Spinal cord (tissue), 10 donors: Measurements from ENCODE around the gene MARVELD1. TPM values are rescaled to one million over a fixed set of nuclear protein-coding genes. Genes with fewer than 3 reads are reported as not detected.

Experiments used
- DNase-seq, 6 donors: peaks; one replicate each; pipeline versions ENCODE4 v3.0.0 to v3.0.0-alpha.2; 2013 to 2015; ENCODE audit warnings: low spot score in 6 of 6, low read depth in 4 of 6
- H3K27ac ChIP-seq: one replicate; pipeline ENCODE4 v1.5.1; 2013; ENCODE audit warnings: low read depth, low read length, control low read depth
- H3K27me3 ChIP-seq: one replicate; pipeline ENCODE4 v1.6.1; 2013; ENCODE audit warnings: low read length; ENCODE audit not compliant: control insufficient read depth, insufficient read depth
- H3K36me3 ChIP-seq: one replicate; pipeline ENCODE4 v1.6.1; 2013; ENCODE audit warnings: low read length; ENCODE audit not compliant: control insufficient read depth, insufficient read depth
- H3K4me1 ChIP-seq: one replicate; pipeline ENCODE4 v1.6.1; 2013; ENCODE audit warnings: low read length; ENCODE audit not compliant: control insufficient read depth, insufficient read depth
- H3K4me3 ChIP-seq: one replicate; pipeline ENCODE4 v1.5.1; 2013; ENCODE audit warnings: low read depth, low read length, control low read depth
- H3K9me3 ChIP-seq: one replicate; pipeline ENCODE4 v1.6.1; 2013; ENCODE audit warnings: low read length; ENCODE audit not compliant: control insufficient read depth, insufficient read depth
- WGBS: methylation state at CpG from one replicate; pipeline ENCODE4 v1.1.5; 2013; ENCODE audit warnings: missing lambda C conversion rate; ENCODE audit not compliant: insufficient coverage; 5-methylcytosine and 5-hydroxymethylcytosine counted together
- polyA plus RNA-seq, 2 donors: library from polyadenylated mRNA; unstranded; fragments of 120-200 nt; gene quantifications; one replicate each; pipeline ENCODE4 v1.2.1, GENCODE V29; 2013; ENCODE audit not compliant: insufficient read length in 2 of 2
- total RNA-seq, 2 donors: library from RNA; depleted of rRNA in 1 of 2; stranded (reverse); fragments of 120-200 nt in 1 of 2; fragments of >200 nt in 1 of 2; gene quantifications; one replicate each; pipeline versions ENCODE4 v1.2.3 to v1.2.4, GENCODE V29; 2013 to 2014
- donor health status: healthy.

Gene MARVELD1
- total and polyA plus RNA-seq, 4 donors, result 11.7 to 31.5 (median 19.9) TPM

DNA sequence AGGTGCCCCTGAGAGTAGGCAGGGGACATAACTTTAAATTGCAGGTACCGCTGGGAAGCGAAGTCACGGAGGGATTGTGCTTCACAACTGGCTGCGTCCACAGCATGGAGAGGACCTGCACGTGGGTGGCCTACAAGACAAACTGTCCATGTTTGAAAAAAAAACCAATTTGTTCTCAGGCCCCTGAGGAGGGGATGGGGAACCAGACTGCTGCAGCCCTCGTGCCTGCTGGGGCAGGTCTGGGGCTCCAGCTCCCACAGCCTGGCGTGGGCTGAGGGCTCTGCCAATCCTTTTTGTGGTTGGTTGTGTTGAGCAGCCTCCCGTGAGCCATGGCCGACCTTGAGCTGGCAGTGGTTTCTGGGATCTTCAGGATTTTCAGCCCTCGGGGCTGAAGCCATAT is 48.5 kb downstream of the MARVELD1 start:
- Histone ChIP-seq H3K27me3 (no peaks in the 10 kb centered on the region), H3K4me3 (no peak overlapping the region), H3K27ac (peak overlapping the region; percentile 76), H3K9me3 (no peaks in the 10 kb centered on the region), H3K36me3 (peaks cover 49% of the 10 kb centered on the region), H3K4me1 (peaks cover 55% of the 10 kb centered on the region)
- no peak for DNase-seq
- WGBS, result 92% methylated on average over 10 of the region's 10 CpGs

DNA sequence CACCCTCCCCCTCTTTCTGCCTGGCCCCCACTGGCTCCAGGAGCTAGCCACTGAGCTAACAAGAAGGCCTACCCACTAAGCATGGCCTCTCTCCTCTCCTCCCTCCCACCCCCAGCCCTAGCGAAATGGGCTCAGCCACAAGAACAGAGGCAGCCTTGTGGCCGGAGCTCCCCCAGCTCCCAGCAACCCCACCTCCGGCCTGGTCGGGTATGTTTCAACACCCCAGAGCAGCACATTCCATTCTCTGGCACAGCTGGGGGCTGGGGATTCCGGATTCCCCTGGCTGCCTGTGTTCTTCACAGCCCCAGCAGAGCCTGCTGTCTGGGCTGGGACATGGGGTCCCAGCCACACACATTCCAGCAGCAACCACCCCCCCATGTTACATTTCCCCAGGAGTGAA is 49.3 kb downstream of the MARVELD1 start:
- peaks cover 55% of the 10 kb centered on the region for H3K4me1 ChIP-seq
- peak overlapping the region; percentile 76 for H3K27ac ChIP-seq
- no peaks in the 10 kb centered on the region for H3K27me3 ChIP-seq
- H3K4me3 ChIP-seq, result no peak overlapping the region
- H3K9me3 ChIP-seq, result no peaks in the 10 kb centered on the region
- H3K36me3 ChIP-seq, result peaks cover 49% of the 10 kb centered on the region
- peak in 1 of 6 donors; percentile 49 for DNase-seq
- WGBS, result 34% methylated on average over 5 of the region's 5 CpGs

DNA sequence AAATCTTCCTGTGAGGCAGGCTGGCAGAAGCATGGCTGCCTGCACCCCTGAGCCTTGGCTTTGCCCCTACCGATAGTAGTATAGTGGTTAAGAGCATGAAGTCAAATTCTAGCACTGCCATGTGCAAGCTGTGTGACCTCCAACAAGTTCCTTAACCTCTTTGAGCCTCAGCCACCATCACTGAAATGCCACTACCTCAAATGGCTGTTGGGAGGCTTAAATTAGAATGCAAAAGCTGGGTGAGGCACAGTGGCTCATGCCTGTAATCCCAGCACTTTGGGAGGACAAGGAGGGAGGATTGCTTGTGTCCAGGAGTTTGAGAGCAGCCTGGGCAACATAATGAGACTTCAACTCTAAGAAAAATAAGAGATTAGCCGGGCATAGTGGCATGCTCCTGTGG is 49.9 kb downstream of the MARVELD1 start:
- Histone ChIP-seq H3K27me3 (no peaks in the 10 kb centered on the region), H3K27ac (peak overlapping the region; percentile 70), H3K4me3 (no peak overlapping the region), H3K4me1 (peaks cover 55% of the 10 kb centered on the region), H3K9me3 (no peaks in the 10 kb centered on the region), H3K36me3 (peaks cover 52% of the 10 kb centered on the region)
- DNase-seq, result no peak
- WGBS, result 100% methylated on average over 1 of the region's 2 CpGs

DNA sequence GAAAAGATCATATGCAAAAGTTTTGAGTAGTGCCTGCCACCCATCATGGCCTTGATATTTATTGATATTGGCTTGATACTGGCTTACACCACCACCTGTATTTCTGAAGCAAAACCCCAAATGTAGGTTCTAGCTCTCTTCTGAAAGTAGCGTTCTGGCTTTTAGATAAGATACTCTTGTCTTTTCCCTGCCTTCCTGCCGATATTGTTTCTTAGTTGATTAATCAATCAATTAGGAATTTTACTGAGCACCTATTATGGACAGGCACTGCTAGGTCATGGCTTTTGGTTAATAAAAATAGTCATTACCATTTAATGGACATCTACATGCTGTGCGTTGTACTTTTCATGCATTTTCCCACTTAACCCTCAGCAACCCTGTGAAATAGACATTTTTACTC is 50.4 kb downstream of the MARVELD1 start:
- Histone ChIP-seq H3K27me3 (no peaks in the 10 kb centered on the region), H3K9me3 (no peaks in the 10 kb centered on the region), H3K4me1 (peaks cover 58% of the 10 kb centered on the region), H3K4me3 (no peak overlapping the region), H3K27ac (no peak overlapping the region), H3K36me3 (peaks cover 52% of the 10 kb centered on the region)
- no peak for DNase-seq
- 100% methylated on average over 1 of the region's 3 CpGs for WGBS

DNA sequence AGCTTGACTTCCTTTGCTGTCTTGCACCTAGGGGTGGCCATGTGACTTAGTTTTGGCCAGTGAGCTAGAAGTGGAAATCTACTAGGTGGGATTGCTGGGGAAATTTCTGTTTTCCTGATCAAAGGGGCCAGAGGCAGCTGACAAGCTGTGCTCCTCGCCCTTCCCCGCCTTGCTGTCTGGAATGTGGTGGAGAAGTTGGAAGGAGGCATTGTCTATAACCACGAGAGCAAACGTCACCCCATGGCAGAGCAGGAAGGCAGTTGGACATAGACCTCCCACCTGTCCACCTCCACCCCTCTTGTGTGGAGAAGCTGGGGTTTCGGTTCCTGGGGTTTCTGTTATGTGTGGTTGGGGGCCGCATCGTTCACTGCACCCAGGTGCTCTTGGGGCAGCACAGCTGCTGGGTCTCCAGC is 51.0 kb downstream of the MARVELD1 start:
- no peak overlapping the region for H3K27ac ChIP-seq
- no peak for DNase-seq
- H3K9me3 ChIP-seq, result no peaks in the 10 kb centered on the region
- H3K4me3 ChIP-seq, result no peak overlapping the region
- 95% methylated on average over 5 of the region's 7 CpGs for WGBS
- no peaks in the 10 kb centered on the region for H3K27me3 ChIP-seq
- H3K36me3 ChIP-seq, result peaks cover 46% of the 10 kb centered on the region
- H3K4me1 ChIP-seq, result peaks cover 55% of the 10 kb centered on the region

DNA sequence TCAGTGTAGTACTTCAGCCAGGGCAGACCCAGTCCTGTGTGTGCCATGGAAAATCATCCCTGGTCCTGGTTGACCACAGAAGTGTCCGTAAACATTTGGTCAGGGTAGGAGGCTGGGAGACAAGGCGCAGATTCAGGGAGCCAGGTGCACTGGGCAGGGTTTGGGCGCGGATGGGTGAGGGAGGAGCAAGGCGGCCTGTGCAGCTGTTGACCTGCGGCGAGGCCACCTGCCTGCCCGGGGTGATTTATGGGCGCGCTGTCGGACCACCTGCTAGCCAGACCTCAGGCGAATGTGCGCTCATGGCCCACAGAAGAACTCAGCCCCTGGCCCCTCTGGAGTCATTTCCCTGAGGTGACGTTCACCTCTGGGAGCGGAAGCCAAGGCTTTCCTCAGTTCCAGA is 51.7 kb downstream of the MARVELD1 start:
- no peaks in the 10 kb centered on the region for H3K9me3 ChIP-seq
- WGBS, result 77% methylated on average over 15 of the region's 15 CpGs
- DNase-seq, result no peak

DNA sequence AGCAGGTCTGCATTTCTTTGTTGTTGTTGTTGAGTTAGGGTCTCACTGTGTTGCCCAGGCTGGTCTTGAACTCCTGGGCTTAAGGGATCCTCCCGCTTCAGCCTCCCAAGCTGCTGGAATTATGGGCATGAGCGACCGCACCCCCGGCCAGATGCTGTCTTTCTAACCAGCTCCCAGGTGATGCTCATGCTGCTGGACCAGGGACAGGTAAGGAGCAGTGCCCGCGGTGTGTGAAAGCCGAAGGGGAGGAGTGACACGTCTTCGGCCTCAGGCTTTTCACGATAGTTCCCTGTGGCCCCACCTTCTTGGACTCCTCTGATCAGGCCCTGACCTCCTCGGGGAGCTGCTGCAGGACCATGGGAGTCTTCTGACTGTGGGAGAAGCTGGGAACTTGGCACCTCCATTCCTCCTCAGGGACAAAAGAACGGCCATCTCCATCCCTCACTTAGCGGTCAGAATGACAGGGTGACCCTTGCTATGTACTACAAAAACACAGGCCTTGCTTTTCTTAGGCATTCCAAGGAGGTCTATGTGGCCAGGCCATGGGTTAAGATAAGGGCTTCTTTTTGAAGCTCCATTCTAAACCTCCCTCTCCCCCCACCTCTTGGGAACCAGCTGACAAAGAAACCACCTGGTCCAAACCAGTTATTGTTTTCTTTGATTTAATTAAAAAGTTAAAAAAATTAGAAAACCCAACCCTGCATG is 52.7 kb downstream of the MARVELD1 start:
- Histone ChIP-seq H3K4me1 (peaks cover 43% of the 10 kb centered on the region), H3K27ac (no peak overlapping the region), H3K4me3 (no peak overlapping the region), H3K36me3 (peaks cover 29% of the 10 kb centered on the region), H3K27me3 (peaks cover 12% of the 10 kb centered on the region), H3K9me3 (no peaks in the 10 kb centered on the region)
- no peak for DNase-seq
- 92% methylated on average over 11 of the region's 13 CpGs for WGBS

More for the DNA sequence above, 51.7 kb downstream of the MARVELD1 start:
- peaks cover 48% of the 10 kb centered on the region for H3K4me1 ChIP-seq
- H3K36me3 ChIP-seq, result peaks cover 40% of the 10 kb centered on the region
- peaks cover 1% of the 10 kb centered on the region for H3K27me3 ChIP-seq
- H3K4me3 ChIP-seq, result no peak overlapping the region
- no peak overlapping the region for H3K27ac ChIP-seq

DNA sequence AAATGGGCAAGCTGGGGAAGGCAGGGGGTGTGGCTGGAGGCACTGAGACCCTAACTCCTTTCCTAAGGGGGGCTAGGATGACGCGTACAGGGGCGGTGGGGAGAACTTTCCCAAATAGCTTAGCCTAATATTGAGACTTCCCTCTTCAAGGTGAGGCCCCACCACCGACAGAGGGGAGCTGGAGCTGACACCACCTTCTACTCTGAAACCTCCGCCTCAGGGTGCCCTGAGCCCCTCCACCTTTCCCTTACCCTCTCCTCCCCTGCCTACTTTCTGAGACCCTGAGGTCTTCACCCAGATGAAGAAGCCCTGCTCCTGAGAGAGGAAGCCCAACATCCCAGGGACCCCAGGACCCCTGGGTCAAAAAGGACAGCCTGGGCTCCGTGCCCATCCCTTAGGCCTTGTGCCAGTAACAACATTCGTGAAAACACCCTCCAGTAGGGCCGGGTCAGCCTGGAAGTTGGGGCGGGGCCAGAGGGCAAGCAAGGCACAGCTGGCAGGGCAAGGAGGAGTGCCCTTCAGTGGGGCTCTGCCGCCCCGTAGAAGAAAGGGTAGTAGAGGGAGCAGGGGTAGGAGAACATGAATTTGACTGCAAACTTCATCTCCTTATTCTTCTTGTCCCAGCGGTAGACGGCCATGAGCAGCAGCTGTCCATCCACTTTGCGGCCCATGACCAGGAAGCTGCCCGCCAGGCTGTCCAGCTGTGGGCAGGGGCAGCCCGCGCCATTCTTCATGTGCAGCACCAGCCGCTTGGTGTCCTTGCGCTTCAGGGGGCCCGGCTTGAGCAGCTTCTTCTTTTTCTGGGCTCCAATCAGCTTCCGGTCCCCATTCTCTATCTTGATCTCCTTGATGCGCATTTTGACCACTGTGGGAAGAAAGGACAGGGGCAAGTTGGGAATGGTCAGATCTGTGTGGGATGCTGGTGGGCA is 53.7 kb downstream of the MARVELD1 start:
- peaks cover 40% of the 10 kb centered on the region for H3K4me1 ChIP-seq
- H3K27me3 ChIP-seq, result peaks cover 18% of the 10 kb centered on the region
- peaks cover 20% of the 10 kb centered on the region for H3K36me3 ChIP-seq
- no peak for DNase-seq
- 91% methylated on average over 18 of the region's 22 CpGs for WGBS
- no peak overlapping the region for H3K27ac ChIP-seq
- no peak overlapping the region for H3K4me3 ChIP-seq
- no peaks in the 10 kb centered on the region for H3K9me3 ChIP-seq
